Esophagus squamous epithelium (tissue), 4 donors: ENCODE measurements around the gene CLN3.

Experiments used
- CTCF ChIP-seq, 6 experiments: fragments of 450-650 bp in 4 of 6; fragments of 200-600 bp in 2 of 6; sonication (generic) in 2 of 6; IDR thresholded peaks; one replicate each; pipeline ENCODE4 v1.5.1; 2016 to 2019; ENCODE audit warnings: antibody characterized with exemption in 6 of 6, mild to moderate bottlenecking in 4 of 6, moderate library complexity in 4 of 6
- POLR2A ChIP-seq, 4 donors: fragments of 450-650 bp; IDR thresholded peaks; one replicate each; pipeline ENCODE4 v1.6.1; 2017; ENCODE audit warnings: antibody characterized with exemption in 4 of 4, mild to moderate bottlenecking in 4 of 4, moderate library complexity in 3 of 4

DNA sequence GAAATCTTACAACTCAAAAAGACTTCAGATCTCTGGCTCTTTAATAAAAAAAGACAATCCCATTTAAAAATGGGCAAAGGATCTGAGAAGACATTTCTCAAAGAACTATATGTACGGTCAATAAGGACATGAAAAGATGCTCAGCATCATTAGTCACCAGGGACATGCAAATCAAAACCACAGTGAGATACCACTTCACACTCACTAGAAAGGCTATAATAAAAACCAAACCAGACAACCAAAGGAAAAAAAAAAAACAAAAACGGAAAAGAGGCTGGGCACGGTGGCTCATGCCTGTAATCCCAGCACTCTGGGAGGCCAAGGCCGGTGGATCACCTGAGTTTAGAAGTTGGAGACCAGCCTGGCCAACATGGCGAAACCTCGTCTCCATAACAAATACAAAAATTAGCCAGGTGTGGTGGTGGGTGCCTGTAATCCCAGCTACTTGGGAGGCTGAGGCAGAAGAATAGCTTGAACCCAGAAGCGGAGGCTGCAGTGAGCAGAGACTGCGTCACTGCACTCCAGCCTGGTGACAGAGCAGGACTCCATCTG lies 18.1 kb downstream of the CLN3 start:
- TF ChIP-seq CTCF (IDR thresholded peaks at IDR 0.05) (no peak), POLR2A (IDR thresholded peaks at IDR 0.05) (no peak)
